Measurements from ENCODE around the gene IGHMBP2. TPM values are rescaled to one million over a fixed set of nuclear protein-coding genes. Genes with fewer than 3 reads are reported as not detected.

Gene IGHMBP2
- total RNA-seq, 1 donor from 2014 or later: 8.7 TPM

DNA sequence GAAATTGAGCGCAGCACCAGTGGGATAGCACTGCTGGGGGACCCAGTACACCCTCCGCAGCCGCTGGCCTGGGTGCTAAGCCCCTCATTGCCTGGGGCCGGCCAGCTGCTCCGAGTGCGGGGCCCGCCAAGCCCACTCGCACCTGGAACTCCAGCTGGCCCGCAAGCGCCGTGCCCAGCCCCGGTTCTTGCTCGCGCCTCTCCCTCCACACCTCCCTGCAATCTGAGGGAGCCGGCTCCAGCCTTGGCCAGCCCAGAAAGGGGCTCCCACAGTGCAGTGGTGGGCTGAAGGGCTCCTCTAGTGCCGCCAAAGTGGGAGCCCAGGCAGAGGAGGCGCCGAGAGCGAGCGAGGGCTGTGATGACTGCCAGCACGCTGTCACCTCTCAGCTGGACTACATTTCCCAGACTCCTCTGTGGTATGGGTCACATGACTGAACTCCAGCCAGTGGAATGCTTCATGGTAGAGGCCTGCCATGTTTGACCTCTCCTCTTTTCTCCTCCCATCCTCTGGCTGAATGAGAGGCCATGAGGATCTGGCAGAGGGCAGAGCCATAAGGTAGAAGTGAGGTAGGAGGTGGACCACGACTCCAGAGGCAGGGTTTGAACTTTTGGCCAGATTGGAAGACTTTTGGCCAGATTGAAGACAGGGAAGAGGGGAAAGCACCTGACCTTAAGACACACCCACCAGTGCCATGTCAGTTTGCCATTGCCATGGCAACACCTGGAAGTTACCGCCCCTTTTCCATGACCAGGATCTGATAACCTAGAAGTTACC lies 70.9 kb downstream of the IGHMBP2 start:
- DNase-seq (ENCODE audit: low read depth) (peak; percentile 20), FAIRE-seq (no peak)
- TF ChIP-seq, protein P1, sequence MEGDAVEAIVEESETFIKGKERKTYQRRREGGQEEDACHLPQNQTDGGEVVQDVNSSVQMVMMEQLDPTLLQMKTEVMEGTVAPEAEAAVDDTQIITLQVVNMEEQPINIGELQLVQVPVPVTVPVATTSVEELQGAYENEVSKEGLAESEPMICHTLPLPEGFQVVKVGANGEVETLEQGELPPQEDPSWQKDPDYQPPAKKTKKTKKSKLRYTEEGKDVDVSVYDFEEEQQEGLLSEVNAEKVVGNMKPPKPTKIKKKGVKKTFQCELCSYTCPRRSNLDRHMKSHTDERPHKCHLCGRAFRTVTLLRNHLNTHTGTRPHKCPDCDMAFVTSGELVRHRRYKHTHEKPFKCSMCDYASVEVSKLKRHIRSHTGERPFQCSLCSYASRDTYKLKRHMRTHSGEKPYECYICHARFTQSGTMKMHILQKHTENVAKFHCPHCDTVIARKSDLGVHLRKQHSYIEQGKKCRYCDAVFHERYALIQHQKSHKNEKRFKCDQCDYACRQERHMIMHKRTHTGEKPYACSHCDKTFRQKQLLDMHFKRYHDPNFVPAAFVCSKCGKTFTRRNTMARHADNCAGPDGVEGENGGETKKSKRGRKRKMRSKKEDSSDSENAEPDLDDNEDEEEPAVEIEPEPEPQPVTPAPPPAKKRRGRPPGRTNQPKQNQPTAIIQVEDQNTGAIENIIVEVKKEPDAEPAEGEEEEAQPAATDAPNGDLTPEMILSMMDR (IDR thresholded peaks at IDR 0.05; ENCODE audit: insufficient read depth, low read length, severe bottlenecking): no peak
- Histone ChIP-seq H3K36me3 (ENCODE audit: control insufficient read depth, insufficient read depth, low read length) (no peaks in the 10 kb centered on the region), H3K4me3 (ENCODE audit: low read depth, low read length) (no peak overlapping the region), H3K27me3 (ENCODE audit: control insufficient read depth, insufficient read depth, low read length) (peaks cover 8% of the 10 kb centered on the region)

DNA sequence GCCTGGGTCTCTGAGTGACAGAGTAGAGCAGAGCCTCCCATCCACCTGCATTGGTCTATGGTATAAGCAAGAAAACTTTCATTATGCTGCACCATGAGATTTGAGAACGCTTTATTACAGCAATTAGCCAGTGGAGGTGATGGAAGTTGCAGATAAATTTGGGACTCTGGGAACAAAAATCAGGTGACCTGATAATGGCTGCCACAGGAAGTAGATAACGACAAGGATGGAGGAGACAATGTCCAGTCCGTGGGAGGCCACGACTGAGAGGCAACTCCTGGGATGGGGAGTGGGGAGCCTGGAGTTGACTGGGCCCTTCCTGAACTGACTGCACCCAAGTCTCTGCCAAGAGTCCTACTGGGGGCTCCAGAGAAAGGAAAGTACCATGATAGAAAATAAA lies 72.4 kb downstream of the IGHMBP2 start:
- FAIRE-seq (peak; percentile 7), DNase-seq (ENCODE audit: low read depth) (no peak)
- no peaks in the 10 kb centered on the region for H3K36me3 ChIP-seq (ENCODE audit: control insufficient read depth, insufficient read depth, low read length)
- no peak overlapping the region for H3K4me3 ChIP-seq (ENCODE audit: low read depth, low read length)
- H3K27me3 ChIP-seq (ENCODE audit: control insufficient read depth, insufficient read depth, low read length): peaks cover 8% of the 10 kb centered on the region
- TF ChIP-seq, protein P1 (IDR thresholded peaks at IDR 0.05; ENCODE audit: insufficient read depth, low read length, severe bottlenecking): no peak

DNA sequence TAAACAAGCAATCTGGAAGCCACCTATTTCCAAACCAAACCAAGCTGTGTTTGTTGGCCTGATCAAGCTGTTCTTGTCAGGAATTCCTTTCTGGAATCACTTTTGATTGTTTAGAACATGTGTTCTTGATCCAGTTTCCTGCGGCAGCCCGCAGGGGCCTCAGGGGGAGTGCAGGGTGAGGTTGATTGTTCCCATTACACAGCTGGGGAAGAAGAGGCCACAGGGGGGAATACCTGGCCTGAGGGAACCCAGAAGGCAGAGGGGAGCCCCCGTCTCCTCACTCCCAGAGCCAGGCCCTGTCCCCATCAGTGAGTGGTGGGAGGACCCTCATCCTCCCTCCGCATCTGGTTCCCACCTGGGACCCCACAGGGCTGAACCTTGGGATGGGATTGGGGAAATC lies 72.9 kb downstream of the IGHMBP2 start:
- no peaks in the 10 kb centered on the region for H3K36me3 ChIP-seq (ENCODE audit: control insufficient read depth, insufficient read depth, low read length)
- peaks cover 6% of the 10 kb centered on the region for H3K27me3 ChIP-seq (ENCODE audit: control insufficient read depth, insufficient read depth, low read length)
- H3K4me3 ChIP-seq (ENCODE audit: low read depth, low read length): no peak overlapping the region
- FAIRE-seq (no peak), DNase-seq (ENCODE audit: low read depth) (no peak)
- TF ChIP-seq, protein P1 (IDR thresholded peaks at IDR 0.05; ENCODE audit: insufficient read depth, low read length, severe bottlenecking): no peak

DNA sequence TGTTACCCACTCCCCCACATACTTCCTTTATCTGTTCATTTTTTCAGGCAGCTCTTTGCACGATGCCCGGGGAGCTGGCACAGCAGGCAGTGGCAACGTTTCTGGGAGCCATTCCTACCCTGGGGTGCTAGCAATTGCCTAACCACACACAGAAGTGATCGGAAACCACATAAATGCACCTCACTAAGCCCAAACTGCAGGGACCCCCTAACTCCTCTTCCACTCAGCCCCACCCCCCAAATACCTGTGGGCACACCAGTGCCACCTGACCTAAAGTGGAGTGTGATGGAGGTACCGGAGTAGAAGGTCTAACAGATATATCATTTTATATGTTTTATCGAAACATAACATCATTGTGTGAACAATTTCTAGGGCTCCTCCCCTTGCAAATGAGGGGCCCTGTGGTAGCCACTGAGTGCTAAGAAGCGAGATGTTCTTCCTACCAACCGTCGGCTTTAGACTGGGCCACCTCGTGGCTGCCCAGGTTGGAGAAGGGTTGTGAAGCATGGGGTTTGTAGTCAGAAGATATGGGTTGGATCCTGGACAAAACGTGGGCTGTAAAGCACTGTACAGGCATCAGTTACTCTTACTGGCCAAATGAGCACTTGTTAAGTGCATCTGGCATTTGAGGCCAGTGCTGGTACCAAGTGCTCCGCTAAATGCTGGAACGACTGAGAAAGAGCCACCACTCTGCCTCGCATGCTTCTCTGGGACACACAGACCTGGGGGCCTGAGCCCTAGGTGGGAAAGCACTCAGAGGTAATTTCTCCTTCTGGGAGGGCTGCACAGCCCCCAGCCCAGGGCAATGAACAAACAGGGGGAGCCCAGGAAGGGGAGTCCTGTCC lies 74.3 kb downstream of the IGHMBP2 start:
- DNase-seq (ENCODE audit: low read depth): no peak

DNA sequence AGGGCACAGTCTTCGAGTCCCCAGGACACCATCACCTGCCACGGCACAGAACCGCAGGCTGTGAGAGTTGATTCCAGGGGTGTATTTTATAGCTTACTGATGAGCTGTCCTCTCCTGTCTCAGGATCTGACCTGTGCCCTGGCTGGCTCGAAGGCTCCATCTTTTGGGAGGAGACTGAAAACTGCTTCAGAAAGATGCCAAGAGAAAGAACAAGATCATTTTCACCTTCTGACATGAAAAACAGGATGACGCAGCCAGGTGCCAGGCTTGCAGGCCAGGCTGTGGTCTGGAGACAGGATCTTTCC lies 74.9 kb downstream of the IGHMBP2 start:
- H3K4me3 ChIP-seq (ENCODE audit: low read depth, low read length): no peak overlapping the region

More for the DNA sequence above, 74.3 kb downstream of the IGHMBP2 start:
- TF ChIP-seq, protein P1 (IDR thresholded peaks at IDR 0.05; ENCODE audit: insufficient read depth, low read length, severe bottlenecking): no peak
- no peak for FAIRE-seq
- no peaks in the 10 kb centered on the region for H3K36me3 ChIP-seq (ENCODE audit: control insufficient read depth, insufficient read depth, low read length)
- peaks cover 6% of the 10 kb centered on the region for H3K27me3 ChIP-seq (ENCODE audit: control insufficient read depth, insufficient read depth, low read length)
- no peak overlapping the region for H3K4me3 ChIP-seq (ENCODE audit: low read depth, low read length)

More for the DNA sequence above, 74.9 kb downstream of the IGHMBP2 start:
- Histone ChIP-seq H3K27me3 (ENCODE audit: control insufficient read depth, insufficient read depth, low read length) (peaks cover 6% of the 10 kb centered on the region), H3K36me3 (ENCODE audit: control insufficient read depth, insufficient read depth, low read length) (no peaks in the 10 kb centered on the region)
- DNase-seq (ENCODE audit: low read depth) (no peak), FAIRE-seq (no peak)
- TF ChIP-seq, protein P1 (IDR thresholded peaks at IDR 0.05; ENCODE audit: insufficient read depth, low read length, severe bottlenecking): no peak

All from bronchial epithelial cell (primary cell).